GOT3 (cell line): ENCODE results near the gene ABHD4.
"Not testable (repeated sequence)": the region's sequence is repeated elsewhere in the genome, so short reads cannot be mapped to it uniquely, and the experiment has no call there.

ENCODE experiments used
- DNase-seq: peaks from one replicate; lab custom pipeline; 2025; ENCODE audit warnings: mixed read lengths; lab: John Stamatoyannopoulos, UW

ABHD4 gene

DNA sequence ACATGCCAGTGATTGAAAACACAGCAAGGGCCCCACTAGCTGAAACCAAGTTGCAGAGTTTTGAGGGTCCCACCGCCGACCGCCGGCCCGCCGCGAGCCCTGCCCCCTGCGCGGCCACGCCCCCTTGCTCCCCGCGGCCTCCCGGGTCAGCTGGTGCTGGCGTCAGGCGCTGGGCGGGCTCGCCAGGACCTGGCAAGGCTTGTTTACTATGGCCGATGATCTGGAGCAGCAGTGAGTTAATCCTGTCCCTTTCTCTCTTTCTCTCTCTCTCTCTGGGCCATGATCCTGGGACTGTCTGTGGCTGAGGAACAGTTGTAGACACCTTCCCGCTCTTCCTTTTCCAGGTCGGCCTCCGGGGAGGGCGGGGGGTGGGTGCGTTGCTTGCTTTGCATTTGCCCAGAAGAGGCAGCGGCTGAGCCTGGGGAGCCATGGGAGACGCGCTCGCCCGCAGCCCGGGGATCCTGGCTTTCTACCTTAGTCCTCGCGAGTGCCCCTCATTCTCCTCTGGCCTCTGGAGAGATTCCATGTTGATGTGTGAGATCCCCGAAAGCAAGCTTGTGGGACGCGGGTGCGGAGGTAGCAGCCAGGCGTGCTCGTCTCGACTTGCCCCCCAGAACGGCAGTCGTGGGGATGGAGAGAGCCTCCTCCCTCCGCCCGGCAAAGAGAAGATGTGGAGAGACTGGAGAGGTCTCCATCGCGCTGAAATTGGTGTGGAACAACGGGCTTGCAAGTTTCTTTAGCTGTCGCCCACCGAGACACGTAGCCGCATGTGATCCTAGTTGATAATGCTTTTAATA is at the start of gene ABHD4:
ABHD4 (plus strand) TSS at position 202 of the 797 bp plus-strand sequence; CDS start at position 209, 7 bp downstream.
- DNase-seq, result no peak

- DNase-seq, result no peak
Observed at GRCh38 chr14:22549324-22549962, 48.7 kb upstream of the ABHD4 start.

- DNase-seq, result no peak
Observed at GRCh38 chr14:22549981-22550673, 48.0 kb upstream of the ABHD4 start.

- no peak for DNase-seq
Observed at GRCh38 chr14:22551605-22551997, 46.5 kb upstream of the ABHD4 start.

- no peak for DNase-seq
Observed at GRCh38 chr14:22552001-22552826, 45.9 kb upstream of the ABHD4 start.

- DNase-seq, result no peak
Observed at GRCh38 chr14:22552827-22553076, 45.3 kb upstream of the ABHD4 start.

GRCh38 chr14:22553445-22553844 is 44.7 kb upstream of the ABHD4 start:
- DNase-seq, result no peak

DNA sequence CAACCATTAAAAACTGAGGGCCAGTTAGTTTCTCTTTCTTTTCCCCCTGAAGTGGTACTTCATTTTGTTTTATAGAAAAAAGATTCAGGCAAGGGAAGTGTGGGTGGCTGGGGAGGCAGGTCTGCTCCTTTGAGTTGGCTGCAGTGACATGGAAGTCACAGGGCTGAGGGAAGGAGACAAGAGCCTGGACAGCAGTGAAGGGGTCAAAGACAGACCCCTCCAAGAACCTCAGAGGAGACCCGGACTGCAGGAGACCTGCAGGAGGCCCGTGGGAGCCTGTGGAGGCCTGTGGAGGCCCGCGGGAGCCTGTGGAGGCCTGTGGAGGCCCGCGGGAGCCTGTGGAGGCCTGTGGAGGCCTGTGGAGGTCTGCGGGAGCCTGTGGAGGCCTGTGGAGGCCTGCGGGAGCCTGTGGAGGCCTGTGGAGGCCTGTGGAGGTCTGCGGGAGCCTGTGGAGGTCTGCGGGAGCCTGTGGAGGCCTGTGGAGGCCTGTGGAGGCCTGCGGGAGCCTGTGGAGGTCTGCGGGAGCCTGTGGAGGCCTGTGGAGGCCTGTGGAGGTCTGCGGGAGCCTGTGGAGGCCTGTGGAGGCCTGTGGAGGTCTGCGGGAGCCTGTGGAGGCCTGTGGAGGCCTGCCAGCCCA is 44.1 kb upstream of the ABHD4 start:
- DNase-seq, result not testable (repeated sequence)

DNA sequence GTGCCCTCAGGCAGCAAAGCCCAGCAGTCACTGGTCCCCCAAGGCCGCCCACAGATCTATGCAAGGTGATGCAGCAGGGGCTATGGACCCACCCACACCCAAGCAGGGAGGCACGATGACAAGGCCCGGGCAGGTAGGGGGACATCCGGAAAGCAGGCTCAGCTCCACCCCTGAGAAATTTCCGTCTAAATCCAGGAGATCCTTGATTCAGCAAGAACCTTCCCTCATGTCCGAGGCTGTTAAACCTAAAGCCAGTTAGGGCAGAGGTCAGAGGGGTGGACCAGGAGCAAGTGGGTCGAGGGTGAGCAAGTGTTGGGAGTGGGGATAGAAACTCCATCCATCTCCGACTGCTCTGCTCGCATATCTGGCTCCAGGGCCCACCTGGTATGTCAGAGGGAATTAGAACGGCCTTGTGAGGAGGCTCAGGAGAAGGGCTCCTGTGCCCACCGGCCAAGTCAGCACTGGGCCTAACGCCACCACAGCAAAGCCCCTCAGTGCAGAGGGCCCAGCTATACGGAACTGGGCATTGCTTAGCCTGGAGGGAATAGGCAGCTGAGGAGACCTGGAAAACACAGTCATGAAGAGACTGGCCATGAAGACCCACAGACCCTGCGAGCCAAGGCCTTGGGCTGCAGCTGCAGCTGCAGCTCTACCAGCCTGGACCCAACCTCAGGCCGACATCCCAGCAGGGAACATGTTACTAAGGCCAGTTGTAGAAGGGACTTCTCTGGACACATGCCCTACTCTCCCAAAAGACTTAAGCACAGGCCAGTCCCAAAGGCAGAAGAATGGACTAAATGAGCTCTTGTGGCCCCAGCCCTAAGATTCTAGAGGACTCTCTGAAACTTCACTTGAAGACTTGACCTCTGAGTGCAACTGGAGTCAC is 43.4 kb upstream of the ABHD4 start:
- DNase-seq, result no peak

GRCh38 chr14:22555384-22556011 is 42.6 kb upstream of the ABHD4 start:
- no peak for DNase-seq

GRCh38 chr14:22556021-22556989 is 41.8 kb upstream of the ABHD4 start:
- peak; percentile 26 for DNase-seq

- peak; percentile 8 for DNase-seq
Observed at GRCh38 chr14:22556990-22557623, 41.0 kb upstream of the ABHD4 start.

DNA sequence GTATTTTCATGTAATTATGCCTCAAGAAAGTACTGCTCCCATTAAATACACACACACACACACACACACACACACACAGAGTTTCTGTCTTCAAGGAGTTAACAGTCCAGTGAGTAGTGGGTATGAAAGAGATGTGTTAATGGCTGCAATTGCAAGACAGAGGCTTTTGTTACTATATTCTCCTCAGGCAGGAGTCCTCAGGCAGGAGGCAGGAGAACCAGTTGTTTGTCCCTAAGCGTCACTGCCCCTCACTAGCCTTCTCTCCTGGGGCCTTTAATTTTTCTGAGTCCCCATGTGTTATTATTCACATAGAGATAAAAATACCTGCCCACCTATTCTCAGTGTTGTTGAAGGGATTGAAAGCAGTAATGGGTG is 40.3 kb upstream of the ABHD4 start:
- no peak for DNase-seq

- DNase-seq, result no peak
Observed at GRCh38 chr14:22558221-22558913, 39.7 kb upstream of the ABHD4 start.

- DNase-seq, result no peak
Observed at GRCh38 chr14:22559041-22559440, 39.1 kb upstream of the ABHD4 start.

DNA sequence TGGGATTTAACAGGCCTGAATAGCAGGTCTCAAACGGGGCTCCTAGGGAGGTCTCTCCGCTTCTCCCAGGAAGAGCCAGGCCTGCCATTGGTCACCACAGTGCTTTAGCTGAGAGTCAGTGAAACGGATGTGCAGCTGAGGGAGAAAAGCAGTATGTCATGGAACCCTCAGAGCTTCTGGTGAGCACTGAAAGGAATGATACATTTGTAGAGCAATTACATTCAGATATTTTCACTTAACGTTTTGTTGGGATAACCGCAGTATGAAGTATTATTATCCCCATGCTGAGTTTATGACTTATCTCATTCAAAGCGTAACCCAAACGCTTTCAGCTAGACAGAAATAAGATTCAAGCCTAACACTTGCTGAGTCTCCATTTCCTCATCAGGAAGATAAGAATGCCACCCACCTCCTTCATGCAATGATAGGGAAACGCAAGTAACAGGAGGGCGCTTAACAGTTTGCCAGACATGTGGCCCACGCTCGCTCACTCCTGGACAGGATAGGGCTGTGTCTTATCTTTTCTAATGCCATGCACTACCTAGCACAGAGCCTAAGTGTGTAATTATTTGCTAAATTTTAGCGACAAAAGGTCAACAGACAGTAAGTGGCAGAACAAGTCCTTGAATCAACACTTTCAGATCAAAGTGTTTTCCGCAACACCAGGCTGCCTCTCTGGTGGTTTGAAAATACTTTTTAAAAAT is 37.3 kb upstream of the ABHD4 start:
- no peak for DNase-seq

GRCh38 chr14:22561366-22561660 is 36.8 kb upstream of the ABHD4 start:
- no peak for DNase-seq
